RWPE2 (cell line): Measurements from ENCODE around the gene GKN1.

Source experiments
- ATAC-seq: fragments of 200-7000 bp; cut with Tn5 transposase; 3 replicates; pipeline ENCODE4 v1.9.1; 2021; ENCODE audit warnings: low read depth
- DNase-seq: peaks from one replicate; pipeline ENCODE4 v3.0.0-alpha.2; 2020; ENCODE audit warnings: low spot score
- H3K27ac ChIP-seq: fragments of 450-650 bp; 2 replicates; pipeline ENCODE4 v1.5.1; 2017; ENCODE audit warnings: mild to moderate bottlenecking; ENCODE audit not compliant: poor library complexity, severe bottlenecking
- H3K27me3 ChIP-seq: fragments of 250-450 bp; sonication (Bioruptor Pico); 2 replicates; pipeline ENCODE4 v1.5.1; 2021; ENCODE audit warnings: mild to moderate bottlenecking, moderate library complexity; ENCODE audit not compliant: insufficient read depth, poor library complexity, severe bottlenecking
- H3K36me3 ChIP-seq: fragments of 250-450 bp; sonication (Bioruptor Pico); 2 replicates; pipeline ENCODE4 v1.5.1; 2020; ENCODE audit warnings: low read depth, mild to moderate bottlenecking, moderate library complexity
- H3K4me1 ChIP-seq: fragments of 250-450 bp; sonication (Bioruptor Pico); 2 replicates; pipeline ENCODE4 v1.5.1; 2021; ENCODE audit warnings: mild to moderate bottlenecking, moderate library complexity; ENCODE audit not compliant: insufficient read depth, poor library complexity, severe bottlenecking
- H3K4me3 ChIP-seq: fragments of 250-450 bp; sonication (Bioruptor Pico); 2 replicates; pipeline ENCODE4 v1.5.1; 2021; ENCODE audit warnings: mild to moderate bottlenecking, moderate library complexity; ENCODE audit not compliant: severe bottlenecking
- H3K9me3 ChIP-seq: fragments of 250-450 bp; sonication (Bioruptor Pico); 2 replicates; pipeline ENCODE4 v1.5.1; 2021; ENCODE audit warnings: mild to moderate bottlenecking, moderate library complexity; ENCODE audit not compliant: severe bottlenecking
- CTCF ChIP-seq: fragments of 450-650 bp; IDR thresholded peaks from one replicate; pipeline ENCODE4 v1.5.1; 2017; ENCODE audit warnings: mild to moderate bottlenecking, moderate library complexity; ENCODE audit not compliant: poor library complexity, severe bottlenecking

Gene GKN1

DNA sequence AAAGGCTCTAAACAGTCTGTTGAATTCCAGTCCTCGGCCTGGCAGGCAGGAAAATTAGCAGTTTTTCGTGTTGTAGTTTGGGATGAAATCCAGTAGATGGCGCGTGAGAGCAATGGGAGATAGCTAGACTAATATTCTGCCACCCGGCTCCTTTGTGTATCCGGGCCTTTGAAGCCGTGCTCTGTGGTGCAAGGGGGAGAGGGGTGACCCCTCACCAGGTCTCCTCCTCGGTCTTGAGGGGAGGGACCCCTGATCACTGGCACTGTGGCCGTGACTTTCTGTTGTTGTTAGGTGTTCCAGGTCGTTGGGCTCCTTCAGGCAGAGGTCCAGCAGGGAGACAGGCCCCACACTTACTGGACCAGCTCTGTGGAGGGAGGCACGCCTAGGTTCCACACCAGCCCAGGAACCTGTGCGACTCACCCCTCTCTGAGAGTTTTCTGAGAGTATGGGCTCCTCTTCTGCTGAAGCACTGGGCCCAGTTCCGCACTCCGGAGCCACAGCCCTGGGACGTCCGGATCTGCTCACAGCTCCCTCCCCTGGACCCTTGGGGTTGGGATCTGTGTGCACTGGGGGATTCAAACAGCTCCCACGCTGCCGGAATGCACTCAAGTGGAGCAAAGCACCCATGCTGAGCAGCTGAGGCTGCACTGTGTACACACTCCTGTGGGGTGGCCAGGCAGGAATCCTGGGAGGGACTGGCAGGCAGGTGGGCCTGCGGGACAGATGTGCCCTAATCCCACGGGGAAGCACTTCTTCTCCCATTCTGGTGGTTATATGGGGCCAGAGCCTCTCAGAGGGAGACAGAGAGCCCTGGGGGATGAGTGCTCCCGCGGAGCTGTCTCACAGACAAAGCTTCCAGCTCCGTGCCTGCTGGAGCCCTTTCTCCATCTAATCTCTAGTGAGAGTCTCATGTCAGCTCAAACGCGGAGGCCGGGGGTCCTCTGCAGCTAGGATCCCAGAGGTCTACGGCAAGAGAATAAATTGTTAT lies 30.6 kb upstream of the GKN1 start:
- ATAC-seq = peak; percentile 77
- no peaks in the 10 kb centered on the region for H3K36me3 ChIP-seq
- TF ChIP-seq CTCF = peak; percentile 91
- no peaks in the 10 kb centered on the region for H3K4me1 ChIP-seq
- no peak for DNase-seq
- H3K27me3 ChIP-seq = no peaks in the 10 kb centered on the region
- H3K9me3 ChIP-seq = no peaks in the 10 kb centered on the region
- H3K4me3 ChIP-seq = no peak overlapping the region
- no peak overlapping the region for H3K27ac ChIP-seq

GRCh38 chr2:68946117-68946516 lies 28.3 kb upstream of the GKN1 start:
- no peak overlapping the region for H3K27ac ChIP-seq
- TF ChIP-seq CTCF = no peak
- H3K4me3 ChIP-seq = no peak overlapping the region
- H3K9me3 ChIP-seq = no peaks in the 10 kb centered on the region
- no peaks in the 10 kb centered on the region for H3K4me1 ChIP-seq
- DNase-seq = no peak
- ATAC-seq = no peak
- no peaks in the 10 kb centered on the region for H3K27me3 ChIP-seq
- no peaks in the 10 kb centered on the region for H3K36me3 ChIP-seq

DNA sequence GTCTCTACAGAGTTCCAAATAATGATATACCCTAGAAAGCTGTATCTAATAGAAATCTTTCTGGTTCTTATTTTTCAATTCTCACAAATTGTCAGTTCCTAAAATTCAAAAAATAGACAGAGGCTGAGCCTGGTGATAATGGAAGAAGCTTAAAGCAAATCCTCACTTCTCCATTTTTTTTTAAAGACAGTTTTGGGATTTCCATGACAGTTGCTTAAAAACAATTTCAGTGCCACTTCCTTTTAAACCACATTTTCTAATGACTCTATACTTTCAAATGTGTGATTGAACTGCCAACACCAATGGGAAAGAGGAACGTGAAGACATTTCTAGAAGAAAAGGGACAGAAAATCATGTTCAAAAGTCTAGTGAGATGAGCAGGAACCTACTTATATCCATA lies 25.7 kb upstream of the GKN1 start:
- no peak for DNase-seq
- Histone ChIP-seq H3K36me3 (no peaks in the 10 kb centered on the region), H3K4me1 (no peaks in the 10 kb centered on the region), H3K27ac (no peak overlapping the region), H3K9me3 (no peaks in the 10 kb centered on the region), H3K4me3 (no peak overlapping the region), H3K27me3 (no peaks in the 10 kb centered on the region)
- no peak for ATAC-seq
- TF ChIP-seq CTCF = no peak

GRCh38 chr2:68951899-68952298 lies 22.5 kb upstream of the GKN1 start:
- no peak overlapping the region for H3K27ac ChIP-seq
- TF ChIP-seq CTCF = no peak
- ATAC-seq = no peak
- no peaks in the 10 kb centered on the region for H3K27me3 ChIP-seq
- no peak overlapping the region for H3K4me3 ChIP-seq
- DNase-seq = no peak
- no peaks in the 10 kb centered on the region for H3K9me3 ChIP-seq
- no peaks in the 10 kb centered on the region for H3K36me3 ChIP-seq
- H3K4me1 ChIP-seq = no peaks in the 10 kb centered on the region
